Astrocyte (in vitro differentiated cells and primary cell): ENCODE results near the gene REG4. TPM values are rescaled to one million over a fixed set of nuclear protein-coding genes. Genes with fewer than 3 reads are reported as not detected.

Experiments used
- DNase-seq: peaks from one replicate; pipeline ENCODE4 v3.0.0-alpha.2; 2010; ENCODE audit warnings: low read depth
- FAIRE-seq: peaks from 2 replicates; lab custom pipeline; 2011; peaks lifted over from hg19 to GRCh38; lab: Jason Lieb, UNC
- H2AFZ ChIP-seq: 2 replicates; pipeline ENCODE4 v1.6.0; 2012; ENCODE audit warnings: low read depth, low read length, inconsistent platforms
- H3K27ac ChIP-seq: 2 replicates; pipeline ENCODE4 v1.5.1; 2011; ENCODE audit warnings: low read depth, low read length, inconsistent platforms
- H3K27me3 ChIP-seq: 2 replicates; pipeline ENCODE4 v1.6.0; 2011; ENCODE audit warnings: low read length, inconsistent platforms; ENCODE audit not compliant: insufficient read depth
- H3K36me3 ChIP-seq: 2 replicates; pipeline ENCODE4 v1.5.1; 2011; ENCODE audit warnings: low read length, inconsistent platforms; ENCODE audit not compliant: insufficient read depth
- H3K4me1 ChIP-seq: 2 replicates; pipeline ENCODE4 v1.5.1; 2011; ENCODE audit warnings: low read length, inconsistent platforms; ENCODE audit not compliant: insufficient read depth
- H3K4me2 ChIP-seq: 2 replicates; pipeline ENCODE4 v1.6.0; 2012; ENCODE audit warnings: low read length, inconsistent platforms
- H3K4me3 ChIP-seq: 2 replicates; pipeline ENCODE4 v1.5.1; 2011; ENCODE audit warnings: low read depth, mild to moderate bottlenecking, low read length, inconsistent platforms; ENCODE audit not compliant: insufficient read depth
- H3K79me2 ChIP-seq: 2 replicates; pipeline ENCODE4 v1.6.0; 2012; ENCODE audit warnings: mild to moderate bottlenecking, low read length, inconsistent platforms; ENCODE audit not compliant: insufficient read depth
- H3K9ac ChIP-seq: 2 replicates; pipeline ENCODE4 v1.6.0; 2012; ENCODE audit warnings: mild to moderate bottlenecking, low read length, inconsistent platforms
- H3K9me3 ChIP-seq: 2 replicates; pipeline ENCODE4 v1.5.1; 2012; ENCODE audit warnings: low read depth, mild to moderate bottlenecking, low read length, inconsistent platforms; ENCODE audit not compliant: insufficient read depth
- H4K20me1 ChIP-seq: 2 replicates; pipeline ENCODE4 v1.6.0; 2012; ENCODE audit warnings: low read length, inconsistent platforms; ENCODE audit not compliant: insufficient read depth
- H3K27ac Mint-ChIP-seq: one replicate; pipeline ENCODE4 v1.8.0; 2021; ENCODE audit warnings: mild to moderate bottlenecking, mixed read lengths; ENCODE audit not compliant: unreplicated experiment
- H3K27me3 Mint-ChIP-seq: one replicate; pipeline ENCODE4 v1.8.0; 2021; ENCODE audit warnings: low read depth, mixed read lengths; ENCODE audit not compliant: unreplicated experiment
- H3K36me3 Mint-ChIP-seq: one replicate; pipeline ENCODE4 v1.8.0; 2021; ENCODE audit warnings: low read depth, mixed read lengths; ENCODE audit not compliant: unreplicated experiment
- H3K4me1 Mint-ChIP-seq: one replicate; pipeline ENCODE4 v1.8.0; 2021; ENCODE audit warnings: low read depth, mixed read lengths; ENCODE audit not compliant: unreplicated experiment
- H3K4me3 Mint-ChIP-seq: one replicate; pipeline ENCODE4 v1.8.0; 2021; ENCODE audit warnings: mild to moderate bottlenecking, moderate library complexity, mixed read lengths; ENCODE audit not compliant: unreplicated experiment
- H3K9me3 Mint-ChIP-seq: one replicate; pipeline ENCODE4 v1.8.0; 2021; ENCODE audit warnings: mild to moderate bottlenecking, mixed read lengths; ENCODE audit not compliant: unreplicated experiment
- EZH2 ChIP-seq: IDR thresholded peaks from 2 replicates; pipeline ENCODE4 v1.6.1; 2012; ENCODE audit warnings: mild to moderate bottlenecking, low read length, inconsistent platforms; ENCODE audit not compliant: insufficient read depth
- total RNA-seq: library from RNA; stranded (reverse); gene quantifications from 2 replicates; pipeline ENCODE4 v1.2.1, GENCODE V29; 2021
- TF ChIP-seq, protein P1 (sequence below): IDR thresholded peaks from 2 replicates; pipeline ENCODE4 v1.5.1; 2011; ENCODE audit warnings: low read depth, mild to moderate bottlenecking, inconsistent platforms, low read length, moderate library complexity; ENCODE audit not compliant: insufficient read depth

Gene REG4
- total RNA-seq, 1 donor from 2014 or later = not detected

DNA sequence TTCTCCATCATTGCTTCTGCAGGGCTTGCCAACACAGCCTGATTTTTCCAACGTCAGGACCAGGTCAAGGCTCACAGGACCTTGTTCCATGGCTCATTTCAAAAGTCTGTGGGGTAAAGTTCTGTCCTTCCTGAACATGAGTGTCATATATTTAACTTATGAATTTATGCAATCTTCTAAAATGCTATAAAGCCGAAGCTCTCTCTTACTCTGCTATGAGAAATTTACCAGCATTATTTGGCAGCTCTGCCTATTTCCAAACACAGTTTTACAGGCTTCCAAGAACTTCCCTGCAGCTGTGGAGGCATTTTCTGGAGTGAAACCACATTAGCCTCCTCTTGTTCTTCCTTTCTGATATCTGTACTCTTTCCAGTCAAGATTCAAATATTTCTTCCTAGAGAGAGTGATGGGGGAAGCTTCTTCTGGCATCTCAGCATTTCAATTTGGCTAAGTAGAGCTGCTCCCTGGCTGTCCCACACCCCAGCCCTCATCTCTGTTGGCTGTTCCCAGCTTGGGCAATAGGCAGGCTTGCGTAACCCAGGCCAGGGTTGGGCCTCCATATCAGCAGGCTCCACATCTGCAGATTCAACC lies 27.0 kb downstream of the REG4 start:
- FAIRE-seq = no peak
- peaks cover 6% of the 10 kb centered on the region for H3K27me3 Mint-ChIP-seq

DNA sequence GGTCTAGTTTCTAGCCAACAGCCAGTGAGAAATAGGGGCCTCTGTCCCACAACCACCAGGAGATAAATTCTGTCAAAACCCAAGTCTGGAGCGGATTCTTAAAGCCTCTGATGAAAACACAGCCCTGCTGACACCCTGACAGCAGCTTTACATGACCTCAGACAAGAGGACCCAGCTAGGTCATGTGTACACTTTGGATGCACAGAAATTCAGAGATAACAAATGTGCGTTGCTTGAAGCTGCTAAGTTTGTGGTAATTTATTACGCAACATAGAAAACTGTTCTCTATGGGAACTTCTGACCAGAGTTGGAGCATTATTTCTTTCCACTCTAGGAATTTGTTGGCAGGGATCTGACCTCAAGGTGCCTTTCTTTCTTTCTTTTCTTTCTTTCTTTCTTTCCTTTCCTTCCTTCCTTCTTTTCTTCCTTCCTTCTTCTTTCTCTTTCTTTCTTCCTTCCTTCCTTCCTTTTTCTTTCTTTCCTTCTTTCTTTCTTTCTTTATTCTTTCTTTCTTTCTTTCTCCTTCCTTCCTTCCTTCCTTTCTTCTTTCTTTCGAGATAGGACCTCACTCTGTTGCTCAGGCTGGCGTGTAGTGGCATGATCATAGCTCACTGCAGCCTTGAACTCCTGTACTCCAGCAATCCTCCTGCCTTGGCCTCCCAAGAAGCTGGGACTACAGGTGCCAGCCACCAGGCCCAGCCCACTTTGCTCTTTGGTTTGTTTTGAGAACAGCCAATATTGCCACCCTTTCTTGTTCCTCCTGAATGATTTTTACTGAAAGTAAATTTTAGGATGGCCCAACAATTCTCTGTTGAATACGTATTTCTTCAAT lies 27.7 kb downstream of the REG4 start:
- Histone ChIP-seq H3K4me2 (no peak overlapping the region), H3K4me1 (no peaks in the 10 kb centered on the region), H3K36me3 (no peaks in the 10 kb centered on the region), H2AFZ (no peak overlapping the region), H3K27me3 (peaks cover 16% of the 10 kb centered on the region), H4K20me1 (no peaks in the 10 kb centered on the region), H3K79me2 (no peaks in the 10 kb centered on the region), H3K4me3 (no peak overlapping the region), H3K9ac (no peak overlapping the region), H3K9me3 (no peaks in the 10 kb centered on the region), H3K27ac (no peak overlapping the region)
- peaks cover 2% of the 10 kb centered on the region for H3K36me3 Mint-ChIP-seq
- H3K4me1 Mint-ChIP-seq = peaks cover 11% of the 10 kb centered on the region
- no peak overlapping the region for H3K4me3 Mint-ChIP-seq
- DNase-seq (peak; percentile 34), FAIRE-seq (no peak)
- H3K9me3 Mint-ChIP-seq = no peaks in the 10 kb centered on the region
- no peak overlapping the region for H3K27ac Mint-ChIP-seq
- H3K27me3 Mint-ChIP-seq = peaks cover 6% of the 10 kb centered on the region
- no peak for TF ChIP-seq EZH2

More for the DNA sequence above, 27.0 kb downstream of the REG4 start:
- peaks cover 16% of the 10 kb centered on the region for H3K27me3 ChIP-seq
- no peaks in the 10 kb centered on the region for H3K9me3 Mint-ChIP-seq
- no peak overlapping the region for H3K4me3 ChIP-seq
- H3K9ac ChIP-seq = no peak overlapping the region
- no peak for TF ChIP-seq EZH2
- TF ChIP-seq, protein P1, sequence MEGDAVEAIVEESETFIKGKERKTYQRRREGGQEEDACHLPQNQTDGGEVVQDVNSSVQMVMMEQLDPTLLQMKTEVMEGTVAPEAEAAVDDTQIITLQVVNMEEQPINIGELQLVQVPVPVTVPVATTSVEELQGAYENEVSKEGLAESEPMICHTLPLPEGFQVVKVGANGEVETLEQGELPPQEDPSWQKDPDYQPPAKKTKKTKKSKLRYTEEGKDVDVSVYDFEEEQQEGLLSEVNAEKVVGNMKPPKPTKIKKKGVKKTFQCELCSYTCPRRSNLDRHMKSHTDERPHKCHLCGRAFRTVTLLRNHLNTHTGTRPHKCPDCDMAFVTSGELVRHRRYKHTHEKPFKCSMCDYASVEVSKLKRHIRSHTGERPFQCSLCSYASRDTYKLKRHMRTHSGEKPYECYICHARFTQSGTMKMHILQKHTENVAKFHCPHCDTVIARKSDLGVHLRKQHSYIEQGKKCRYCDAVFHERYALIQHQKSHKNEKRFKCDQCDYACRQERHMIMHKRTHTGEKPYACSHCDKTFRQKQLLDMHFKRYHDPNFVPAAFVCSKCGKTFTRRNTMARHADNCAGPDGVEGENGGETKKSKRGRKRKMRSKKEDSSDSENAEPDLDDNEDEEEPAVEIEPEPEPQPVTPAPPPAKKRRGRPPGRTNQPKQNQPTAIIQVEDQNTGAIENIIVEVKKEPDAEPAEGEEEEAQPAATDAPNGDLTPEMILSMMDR = no peak
- no peak overlapping the region for H3K27ac ChIP-seq
- H2AFZ ChIP-seq = no peak overlapping the region
- H3K79me2 ChIP-seq = no peaks in the 10 kb centered on the region
- peaks cover 10% of the 10 kb centered on the region for H3K4me1 Mint-ChIP-seq
- no peak for DNase-seq
- peak overlapping the region; percentile 42 for H3K27ac Mint-ChIP-seq
- no peaks in the 10 kb centered on the region for H3K4me1 ChIP-seq
- H3K4me2 ChIP-seq = no peak overlapping the region
- H4K20me1 ChIP-seq = no peaks in the 10 kb centered on the region
- H3K36me3 Mint-ChIP-seq = peaks cover 2% of the 10 kb centered on the region
- H3K4me3 Mint-ChIP-seq = no peak overlapping the region
- H3K36me3 ChIP-seq = no peaks in the 10 kb centered on the region
- no peaks in the 10 kb centered on the region for H3K9me3 ChIP-seq

DNA sequence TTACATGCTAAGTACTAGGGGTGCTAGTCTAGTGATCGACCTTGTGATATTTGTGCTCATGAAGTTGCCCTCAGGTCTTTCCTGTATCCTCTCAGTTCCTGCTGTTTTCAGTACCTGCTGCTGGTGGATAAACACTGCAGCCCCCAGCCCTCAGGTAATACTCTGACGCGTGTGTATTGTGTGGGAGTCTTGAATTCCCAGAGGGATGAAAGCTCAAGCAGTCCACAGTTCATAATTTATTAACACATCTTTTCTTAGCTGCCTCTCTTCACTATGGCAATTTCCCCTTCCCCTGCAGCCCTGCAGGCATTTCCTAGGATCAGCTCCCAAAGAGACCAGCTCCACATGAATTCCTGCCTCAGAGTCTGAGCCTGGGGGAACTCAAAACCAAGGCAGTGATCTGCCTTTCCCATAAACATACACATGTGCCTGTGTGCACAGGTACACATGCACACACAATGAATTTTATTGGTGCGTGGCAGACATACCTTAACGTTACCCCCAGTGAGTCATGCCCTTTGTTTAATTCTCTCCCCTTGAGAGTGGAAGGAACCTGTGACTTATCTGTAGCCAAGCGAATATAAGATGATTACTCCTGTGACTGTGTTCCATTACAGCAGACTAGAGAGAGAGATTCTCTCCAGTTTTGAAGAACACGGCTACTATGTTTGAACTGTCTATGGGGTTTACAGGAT lies 28.5 kb downstream of the REG4 start:
- H3K79me2 ChIP-seq = no peaks in the 10 kb centered on the region
- H3K4me1 ChIP-seq = no peaks in the 10 kb centered on the region
- H3K4me2 ChIP-seq = no peak overlapping the region
- H3K36me3 ChIP-seq = no peaks in the 10 kb centered on the region
- DNase-seq = no peak
- H3K4me3 ChIP-seq = no peak overlapping the region
- peaks cover 6% of the 10 kb centered on the region for H3K27me3 Mint-ChIP-seq
- no peak overlapping the region for H3K27ac Mint-ChIP-seq
- no peak overlapping the region for H3K9ac ChIP-seq
- peaks cover 16% of the 10 kb centered on the region for H3K27me3 ChIP-seq
- no peaks in the 10 kb centered on the region for H4K20me1 ChIP-seq
- H3K4me3 Mint-ChIP-seq = no peak overlapping the region
- H3K27ac ChIP-seq = no peak overlapping the region
- H3K4me1 Mint-ChIP-seq = peaks cover 9% of the 10 kb centered on the region
- no peak for FAIRE-seq
- no peak for TF ChIP-seq EZH2
- TF ChIP-seq, protein P1 = no peak
- peaks cover 2% of the 10 kb centered on the region for H3K36me3 Mint-ChIP-seq
- H3K9me3 Mint-ChIP-seq = no peaks in the 10 kb centered on the region
- no peaks in the 10 kb centered on the region for H3K9me3 ChIP-seq
- no peak overlapping the region for H2AFZ ChIP-seq
